Stimulated activated CD8-positive, alpha-beta memory T cell treated with anti-CD3 and anti-CD28 coated beads, Interleukin-15, amount 100 ng/mL, for 4 hours (primary cell): ENCODE data around the gene LY6G5B.

Source experiments
- DNase-seq, 2 donors: peaks; one replicate each; pipeline ENCODE4 v3.0.0-alpha.2; 2020; ENCODE audit warnings: low read depth in 2 of 2

Gene LY6G5B

DNA sequence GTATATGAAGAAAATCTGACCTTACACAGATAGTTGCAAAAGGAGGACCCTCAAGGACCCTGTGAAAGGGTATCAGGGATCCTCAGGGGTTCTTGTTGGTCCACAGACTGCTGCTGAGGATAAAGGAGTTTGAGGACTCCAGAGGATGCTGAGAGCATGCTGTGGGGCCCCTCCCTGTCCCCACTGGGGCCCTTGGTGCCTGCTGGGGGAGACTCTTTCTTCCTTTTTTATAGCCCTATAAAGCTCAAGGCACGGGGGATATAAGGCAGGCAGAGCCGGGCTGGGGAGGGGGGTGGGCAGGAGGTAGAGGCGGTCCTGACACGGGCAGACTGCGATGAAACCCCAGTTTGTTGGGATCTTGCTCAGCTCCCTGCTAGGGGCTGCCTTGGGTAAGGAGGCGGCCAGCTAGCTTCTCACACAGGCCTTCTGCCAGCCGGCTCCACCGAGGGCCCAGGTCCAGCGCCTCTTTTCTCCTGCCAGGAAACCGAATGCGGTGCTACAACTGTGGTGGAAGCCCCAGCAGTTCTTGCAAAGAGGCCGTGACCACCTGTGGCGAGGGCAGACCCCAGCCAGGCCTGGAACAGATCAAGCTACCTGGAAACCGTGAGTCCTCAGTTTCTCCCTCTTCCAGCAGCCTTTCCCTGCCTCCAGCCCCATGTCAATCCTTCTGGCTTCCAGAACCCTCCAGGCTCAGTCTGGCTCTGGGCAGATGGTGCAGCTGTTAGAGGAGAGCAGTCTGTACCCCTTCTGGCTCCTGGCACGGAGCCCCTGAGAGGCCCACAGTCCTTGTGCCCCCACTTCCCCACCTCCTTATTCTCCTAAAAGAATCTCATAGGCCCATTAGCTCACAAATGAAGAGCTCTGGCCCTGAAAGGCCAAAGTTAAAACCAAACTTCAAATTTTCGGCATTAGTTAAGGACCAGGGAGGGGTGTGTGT lies 45.5 kb downstream of the LY6G5B start, which contains the start of gene LY6G6D:
Gene LY6G6D (plus strand): TSS at position 327 of the 937 bp plus-strand sequence. CDS start 8 bp downstream, at position 335.
- DNase-seq, result no peak

- DNase-seq, result no peak
These were observed 47.9 kb downstream of the LY6G5B start for GRCh38 chr6:31717499-31718222.

DNA sequence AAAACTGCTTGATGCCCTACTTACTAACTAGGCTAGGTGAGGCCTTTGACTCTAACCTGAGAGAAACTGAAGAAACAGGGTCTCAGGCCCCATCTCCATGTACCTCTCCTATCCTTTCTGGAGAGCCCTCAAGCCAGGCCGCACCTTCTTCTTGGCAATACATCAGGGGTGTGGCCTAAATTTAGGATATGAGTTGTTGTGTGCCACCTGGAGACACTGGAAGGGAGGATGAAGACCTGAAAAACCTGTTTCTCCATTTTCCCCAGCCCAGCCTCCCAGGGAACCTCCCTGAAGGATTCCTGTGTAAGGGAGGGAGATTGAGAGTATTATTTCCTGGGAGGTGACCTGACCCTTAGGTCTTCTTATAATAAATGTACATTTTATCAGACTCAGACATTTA lies 48.5 kb downstream of the LY6G5B start:
- DNase-seq, result no peak

GRCh38 chr6:31719001-31719400 lies 49.2 kb downstream of the LY6G5B start:
- no peak for DNase-seq

GRCh38 chr6:31720196-31720770 lies 50.5 kb downstream of the LY6G5B start:
- no peak for DNase-seq

GRCh38 chr6:31721351-31722020 lies 51.7 kb downstream of the LY6G5B start, which contains the start of gene LY6G6C:
LY6G6C (minus strand) TSS chr6:31721746; CDS start chr6:31721679, 67 bp downstream.
- no peak for DNase-seq

GRCh38 chr6:31722173-31722572 lies 52.4 kb downstream of the LY6G5B start:
- no peak for DNase-seq
